AG04450 (cell line): ENCODE measurements around the gene SUPT6H. TPM values are rescaled to one million over a fixed set of nuclear protein-coding genes. Genes with fewer than 3 reads are reported as not detected.

ENCODE experiments used
- CTCF ChIA-PET: fragments of 300-600, 350-600 bp; formaldehyde crosslinking; extraction: SDS; loops from one replicate; lab custom pipeline; 2022; ENCODE audit warnings: antibody characterized with exemption, inconsistent platforms; lab: Charles Lee
- POLR2A ChIA-PET: fragments of 350-600 bp; formaldehyde crosslinking; extraction: SDS; loops from one replicate; lab custom pipeline; 2021; ENCODE audit warnings: antibody characterized with exemption, inconsistent platforms; lab: Yijun Ruan, JAX
- DNase-seq: peaks from one replicate; pipeline ENCODE4 v3.0.0-alpha.2; 2011; ENCODE audit warnings: low read depth, low spot score
- H3K27ac ChIP-seq: one replicate; pipeline ENCODE4 v1.5.1; 2012; ENCODE audit warnings: low read depth, low read length, control low read depth
- H3K27me3 ChIP-seq: one replicate; pipeline ENCODE4 v1.6.0; 2012; ENCODE audit warnings: low read length; ENCODE audit not compliant: control insufficient read depth, insufficient read depth
- H3K4me3 ChIP-seq: 2 replicates; pipeline ENCODE4 v1.5.1; 2011; ENCODE audit warnings: mild to moderate bottlenecking, low read depth, low read length, control low read depth
- H3K9me3 ChIP-seq: 2 replicates; pipeline ENCODE4 v1.5.1; 2012; ENCODE audit warnings: low read length; ENCODE audit not compliant: control insufficient read depth, insufficient read depth
- polyA plus RNA-seq: library from polyadenylated mRNA; depleted of rRNA; stranded (reverse); fragments of >200 nt; gene quantifications from 2 replicates; pipeline ENCODE4 v1.2.3, GENCODE V29; 2011
- TF ChIP-seq, protein P1 (sequence below): IDR thresholded peaks from 2 replicates; pipeline ENCODE4 v1.5.1; 2011; ENCODE audit warnings: low read depth, low read length, control low read depth, inconsistent platforms

The SUPT6H gene
- polyA plus RNA-seq, 1 experiment: 41.0 TPM

- no peak for DNase-seq
- TF ChIP-seq, protein P1, sequence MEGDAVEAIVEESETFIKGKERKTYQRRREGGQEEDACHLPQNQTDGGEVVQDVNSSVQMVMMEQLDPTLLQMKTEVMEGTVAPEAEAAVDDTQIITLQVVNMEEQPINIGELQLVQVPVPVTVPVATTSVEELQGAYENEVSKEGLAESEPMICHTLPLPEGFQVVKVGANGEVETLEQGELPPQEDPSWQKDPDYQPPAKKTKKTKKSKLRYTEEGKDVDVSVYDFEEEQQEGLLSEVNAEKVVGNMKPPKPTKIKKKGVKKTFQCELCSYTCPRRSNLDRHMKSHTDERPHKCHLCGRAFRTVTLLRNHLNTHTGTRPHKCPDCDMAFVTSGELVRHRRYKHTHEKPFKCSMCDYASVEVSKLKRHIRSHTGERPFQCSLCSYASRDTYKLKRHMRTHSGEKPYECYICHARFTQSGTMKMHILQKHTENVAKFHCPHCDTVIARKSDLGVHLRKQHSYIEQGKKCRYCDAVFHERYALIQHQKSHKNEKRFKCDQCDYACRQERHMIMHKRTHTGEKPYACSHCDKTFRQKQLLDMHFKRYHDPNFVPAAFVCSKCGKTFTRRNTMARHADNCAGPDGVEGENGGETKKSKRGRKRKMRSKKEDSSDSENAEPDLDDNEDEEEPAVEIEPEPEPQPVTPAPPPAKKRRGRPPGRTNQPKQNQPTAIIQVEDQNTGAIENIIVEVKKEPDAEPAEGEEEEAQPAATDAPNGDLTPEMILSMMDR: no peak
- ChIA-PET CTCF (no interaction called here), POLR2A (no interaction called here)
- H3K27me3 ChIP-seq: no peaks in the 10 kb centered on the region
- no peak overlapping the region for H3K4me3 ChIP-seq
- H3K27ac ChIP-seq: no peak overlapping the region
- no peaks in the 10 kb centered on the region; the same call in 1 of the 2 replicates for H3K9me3 ChIP-seq
These were observed 20.4 kb upstream of the SUPT6H start for GRCh38 chr17:28641579-28641978.

GRCh38 chr17:28643983-28644786 lies 17.8 kb upstream of the SUPT6H start:
- Histone ChIP-seq H3K27ac (peak overlapping the region; percentile 52), H3K27me3 (no peaks in the 10 kb centered on the region), H3K4me3 (peak overlapping the region; percentile 91), H3K9me3 (no peaks in the 10 kb centered on the region; the same call in 1 of the 2 replicates)
- ChIA-PET CTCF (interaction anchor here (0.8 to 1.8 kb wide), 9 partner anchors 8 to 470 kb away, joined by 3 to 5 read pairs (median 4); no protein-coding TSS in a partner anchor), POLR2A (interaction anchor here (0.6 to 2.2 kb wide), 4 partner anchors 18 to 76 kb away, joined by 3 to 17 read pairs (median 4); partner anchors contain the start of genes PROCA1, SDF2 and SUPT6H)
- TF ChIP-seq, protein P1: peak; percentile 57
- no peak for DNase-seq

DNA sequence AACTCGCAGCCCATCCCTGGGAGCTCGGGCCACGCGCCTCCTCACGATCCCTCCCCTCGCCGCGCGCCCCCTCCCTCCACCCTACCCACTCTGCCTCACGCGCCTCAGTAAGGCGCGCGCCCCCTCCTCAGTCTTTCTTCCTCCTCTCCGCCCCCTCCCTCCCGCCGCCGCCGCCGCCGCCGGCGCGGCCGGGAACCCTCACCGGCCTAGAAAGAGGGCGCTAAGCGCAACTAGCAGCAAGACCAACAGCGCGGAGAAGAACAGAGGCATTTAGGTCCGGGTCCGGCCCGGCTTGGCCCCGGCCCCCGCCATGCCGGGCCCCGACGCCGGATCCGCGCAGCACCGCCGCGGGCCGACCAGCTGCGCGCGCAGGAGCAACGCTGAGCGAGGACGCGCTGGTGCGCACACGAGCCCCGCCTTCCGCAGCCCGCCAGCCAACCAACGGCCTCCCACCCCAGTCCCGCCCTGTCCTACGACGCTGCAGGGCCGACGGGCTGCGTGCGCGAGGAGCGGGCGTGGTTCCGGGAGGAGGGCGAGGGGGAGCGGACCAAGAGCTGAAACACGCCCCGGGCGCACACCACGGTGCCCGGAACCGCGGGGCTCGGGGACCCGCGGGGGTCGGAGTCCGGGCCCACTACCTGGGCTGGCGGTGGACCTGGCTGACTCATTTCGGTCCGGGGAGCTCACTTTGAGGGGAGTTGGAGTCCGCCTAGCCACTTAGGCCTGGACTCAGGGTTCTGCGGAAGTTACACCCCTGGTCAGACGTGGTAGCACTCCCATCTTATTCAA lies 17.0 kb upstream of the SUPT6H start, which contains the start of gene BLTP2:
TSS of gene BLTP2 (minus strand) at position 372 of the 789 bp plus-strand sequence. CDS start at position 270, 102 bp downstream.
- ChIA-PET POLR2A (interaction anchor here (0.6 to 2.2 kb wide), 5 partner anchors 17 to 74 kb away, joined by 3 to 17 read pairs (median 3); partner anchors contain the start of genes PIGS, SDF2 and SUPT6H), CTCF (interaction anchor here (0.8 to 1.4 kb wide), 4 partner anchors 13 to 65 kb away, joined by 4 to 6 read pairs (median 4); no protein-coding TSS in a partner anchor)
- TF ChIP-seq, protein P1: no peak
- peak within 1 kb of the TSS; percentile 91 for H3K4me3 ChIP-seq
- no peaks in the 10 kb centered on the region; the same call in 1 of the 2 replicates for H3K9me3 ChIP-seq
- H3K27ac ChIP-seq: peak within 1 kb of the TSS; percentile 52
- DNase-seq: peak; percentile 84
- no peaks in the 10 kb centered on the region for H3K27me3 ChIP-seq

DNA sequence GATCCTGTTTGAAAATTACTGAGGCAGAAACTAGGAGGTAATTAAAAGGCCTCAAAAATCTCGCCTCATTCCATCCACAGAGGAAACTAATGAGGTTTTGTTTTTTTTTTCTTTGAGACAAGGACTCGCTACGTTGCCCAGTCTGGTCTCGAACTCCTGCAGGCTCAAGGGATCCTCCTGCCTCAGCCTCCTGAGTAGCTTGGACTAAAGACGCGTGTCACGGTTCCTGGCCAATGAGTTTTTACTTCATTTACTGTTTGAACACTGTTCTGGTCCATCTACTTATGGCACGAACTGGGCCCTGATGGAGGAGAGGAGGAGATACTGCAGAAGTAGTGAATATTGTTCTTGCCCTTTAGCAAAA lies 16.4 kb upstream of the SUPT6H start:
- ChIA-PET CTCF (interaction anchor here (0.8 to 1.4 kb wide), 3 partner anchors 23 to 65 kb away, joined by 3 to 6 read pairs (median 5); no protein-coding TSS in a partner anchor), POLR2A (interaction anchor here (0.9 to 2.2 kb wide), 4 partner anchors 16 to 74 kb away, joined by 3 to 17 read pairs (median 3); partner anchors contain the start of genes PIGS, SDF2 and SUPT6H)
- TF ChIP-seq, protein P1: no peak
- peak overlapping the region; percentile 21 for H3K27ac ChIP-seq
- no peak for DNase-seq
- H3K4me3 ChIP-seq: peak overlapping the region; percentile 65
- H3K27me3 ChIP-seq: no peaks in the 10 kb centered on the region
- no peaks in the 10 kb centered on the region; the same call in 1 of the 2 replicates for H3K9me3 ChIP-seq
